Muscle layer of duodenum (tissue), 2 donors: ENCODE data around the gene JUP.

ENCODE experiments used
- H3K27ac ChIP-seq: one replicate; pipeline ENCODE4 v1.7.0; 2013; ENCODE audit warnings: mild to moderate bottlenecking, low read length
- H3K27me3 ChIP-seq: one replicate; pipeline ENCODE4 v1.7.0; 2013; ENCODE audit warnings: low read depth, mild to moderate bottlenecking, control low read depth, low read length
- H3K36me3 ChIP-seq, 2 donors: one replicate each; pipeline ENCODE4 v1.7.0; 2013; ENCODE audit warnings: low read length in 2 of 2, control low read depth in 1 of 2, mild to moderate bottlenecking in 1 of 2; ENCODE audit not compliant: insufficient read depth in 2 of 2, control insufficient read depth in 1 of 2
- H3K4me1 ChIP-seq, 2 donors: one replicate each; pipeline ENCODE4 v1.7.0; 2013; ENCODE audit warnings: low read length in 2 of 2, mild to moderate bottlenecking in 2 of 2, control low read depth in 1 of 2, moderate library complexity in 1 of 2; ENCODE audit not compliant: insufficient read depth in 2 of 2, control insufficient read depth in 1 of 2
- H3K4me3 ChIP-seq, 2 donors: one replicate each; pipeline ENCODE4 v1.7.0; 2013; ENCODE audit warnings: low read length in 2 of 2, low read depth in 1 of 2, mild to moderate bottlenecking in 1 of 2
- H3K9me3 ChIP-seq, 2 donors: one replicate each; pipeline ENCODE4 v1.7.0; 2013; ENCODE audit warnings: low read length in 2 of 2, control low read depth in 1 of 2, mild to moderate bottlenecking in 1 of 2; ENCODE audit not compliant: control insufficient read depth in 1 of 2
- donor health status: healthy.

JUP gene

GRCh38 chr17:41818024-41818423 is 31.5 kb upstream of the JUP start:
- Histone ChIP-seq H3K36me3 (peaks cover 0 to 6% of the 10 kb centered on the region in 2 donors), H3K4me3 (no peak overlapping the region), H3K27ac (no peak overlapping the region), H3K4me1 (peaks cover 0 to 8% of the 10 kb centered on the region in 2 donors), H3K9me3 (no peaks in the 10 kb centered on the region), H3K27me3 (peaks cover 4% of the 10 kb centered on the region)

- peaks cover 0 to 6% of the 10 kb centered on the region in 2 donors for H3K36me3 ChIP-seq
- peaks cover 0 to 14% of the 10 kb centered on the region in 2 donors for H3K4me1 ChIP-seq
- no peak overlapping the region for H3K4me3 ChIP-seq
- no peak overlapping the region for H3K27ac ChIP-seq
- H3K9me3 ChIP-seq, result no peaks in the 10 kb centered on the region
- H3K27me3 ChIP-seq, result peaks cover 4% of the 10 kb centered on the region
These were observed 30.3 kb upstream of the JUP start for GRCh38 chr17:41816637-41817320.

DNA sequence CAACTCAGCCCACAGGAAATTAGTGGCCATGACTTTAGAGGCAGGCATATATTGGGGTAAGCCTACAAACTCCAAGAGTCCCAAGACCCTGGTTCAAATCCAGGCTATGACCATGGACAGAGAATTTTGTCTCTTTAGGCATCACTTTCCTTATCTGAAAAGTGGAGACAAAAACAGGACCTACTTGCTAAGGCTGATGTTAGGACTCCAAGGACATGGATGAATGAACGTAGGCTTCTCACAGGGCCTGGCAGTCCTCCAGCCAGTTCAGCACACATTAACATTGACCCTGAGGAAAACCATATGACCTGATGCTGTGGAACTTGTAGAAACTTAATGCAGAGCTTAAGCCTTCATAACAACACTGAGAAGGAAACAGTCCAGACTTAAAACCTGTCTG is 27.7 kb upstream of the JUP start:
- H3K27me3 ChIP-seq, result peaks cover 4% of the 10 kb centered on the region
- H3K27ac ChIP-seq, result no peak overlapping the region
- no peak overlapping the region for H3K4me3 ChIP-seq

GRCh38 chr17:41813699-41814124 is 27.2 kb upstream of the JUP start:
- peaks cover 0 to 6% of the 10 kb centered on the region in 2 donors for H3K36me3 ChIP-seq
- no peaks in the 10 kb centered on the region for H3K9me3 ChIP-seq
- H3K27me3 ChIP-seq, result peaks cover 4% of the 10 kb centered on the region
- peaks cover 0 to 31% of the 10 kb centered on the region in 2 donors for H3K4me1 ChIP-seq
- H3K4me3 ChIP-seq, result peak overlapping the region; percentile 60 to 90
- H3K27ac ChIP-seq, result no peak overlapping the region

More for the DNA sequence above, 27.7 kb upstream of the JUP start:
- peaks cover 0 to 6% of the 10 kb centered on the region in 2 donors for H3K36me3 ChIP-seq
- H3K9me3 ChIP-seq, result no peaks in the 10 kb centered on the region
- H3K4me1 ChIP-seq, result peaks cover 0 to 31% of the 10 kb centered on the region in 2 donors

- peaks cover 0 to 31% of the 10 kb centered on the region in 2 donors for H3K4me1 ChIP-seq
- H3K27ac ChIP-seq, result peak overlapping the region; percentile 51
- no peaks in the 10 kb centered on the region for H3K9me3 ChIP-seq
- H3K27me3 ChIP-seq, result peaks cover 4% of the 10 kb centered on the region
- H3K4me3 ChIP-seq, result peak overlapping the region; percentile 60 to 90
- peaks cover 0 to 5% of the 10 kb centered on the region in 2 donors for H3K36me3 ChIP-seq
These were observed 26.7 kb upstream of the JUP start for GRCh38 chr17:41813152-41813680.

GRCh38 chr17:41812381-41813151 is 26.1 kb upstream of the JUP start, which contains the start of gene FKBP10:
FKBP10 (plus strand) TSS chr17:41813004; CDS start chr17:41813035, 31 bp downstream.
- peak within 1 kb of the TSS; percentile 81 to 90 for H3K4me3 ChIP-seq
- H3K4me1 ChIP-seq, result peaks cover 0 to 31% of the 10 kb centered on the region in 2 donors
- peaks cover 0 to 4% of the 10 kb centered on the region in 2 donors for H3K36me3 ChIP-seq
- no peaks in the 10 kb centered on the region for H3K9me3 ChIP-seq
- peak within 1 kb of the TSS; percentile 51 for H3K27ac ChIP-seq
- peaks cover 4% of the 10 kb centered on the region for H3K27me3 ChIP-seq

DNA sequence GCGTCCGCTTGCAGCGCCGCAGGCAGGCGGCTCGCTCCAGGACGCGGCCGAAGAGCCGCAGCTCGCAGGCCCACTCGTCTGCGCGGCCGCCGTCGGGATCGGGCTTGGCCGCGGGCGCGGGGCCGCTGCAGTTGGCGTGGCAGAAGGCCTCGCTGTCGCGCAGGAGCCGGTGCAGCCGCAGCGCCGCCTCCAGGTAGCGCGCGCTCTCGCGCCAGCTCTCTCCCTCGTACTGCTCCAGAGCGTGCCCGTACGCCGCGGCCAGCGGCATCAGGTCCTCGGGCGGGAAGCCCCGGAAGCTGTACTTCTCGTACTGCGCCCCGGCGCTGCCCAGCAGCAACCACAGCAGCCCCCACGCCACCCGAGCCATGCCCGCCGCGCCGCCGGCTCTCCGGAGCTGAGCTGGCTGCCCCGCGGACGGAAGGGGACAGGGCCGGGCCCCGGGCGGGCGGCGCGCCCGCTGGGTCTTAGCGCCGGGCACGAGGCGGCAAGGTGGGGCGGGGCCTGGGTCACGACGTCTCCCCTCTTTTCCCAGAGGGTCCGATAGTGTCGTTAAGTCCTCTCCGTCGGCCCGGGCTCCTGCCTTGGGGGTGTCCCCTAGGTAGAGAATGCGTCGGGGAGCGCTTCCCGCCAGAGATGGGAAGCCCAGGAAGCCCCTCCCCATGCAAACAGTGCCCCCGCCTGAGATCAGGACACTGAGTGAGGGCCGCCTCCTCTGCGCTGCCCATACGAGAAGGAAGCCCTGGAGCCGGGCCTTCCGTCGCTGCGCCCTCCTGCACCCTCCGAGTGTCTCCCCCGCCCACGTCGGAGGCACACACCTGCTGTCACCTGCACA is 25.3 kb upstream of the JUP start, which contains the start of gene P3H4:
TSS of gene P3H4 (minus strand) at position 401 of the 832 bp plus-strand sequence. CDS start at position 367, 34 bp downstream.
- Histone ChIP-seq H3K4me1 (peaks cover 0 to 31% of the 10 kb centered on the region in 2 donors), H3K36me3 (peaks cover 0 to 9% of the 10 kb centered on the region in 2 donors), H3K9me3 (no peaks in the 10 kb centered on the region), H3K4me3 (peak within 1 kb of the TSS; percentile 81 to 90), H3K27ac (no peak within 1 kb of the TSS), H3K27me3 (peaks cover 4% of the 10 kb centered on the region)

- H3K9me3 ChIP-seq, result no peaks in the 10 kb centered on the region
- peaks cover 4% of the 10 kb centered on the region for H3K27me3 ChIP-seq
- H3K4me1 ChIP-seq, result peaks cover 0 to 31% of the 10 kb centered on the region in 2 donors
- H3K4me3 ChIP-seq, result peak overlapping the region; percentile 81 to 90
- peaks cover 0 to 15% of the 10 kb centered on the region in 2 donors for H3K36me3 ChIP-seq
- no peak overlapping the region for H3K27ac ChIP-seq
These were observed 24.4 kb upstream of the JUP start for GRCh38 chr17:41810659-41811548.

GRCh38 chr17:41806685-41807445 is 20.4 kb upstream of the JUP start:
- Histone ChIP-seq H3K27ac (no peak overlapping the region), H3K27me3 (no peaks in the 10 kb centered on the region), H3K36me3 (peaks cover 0 to 18% of the 10 kb centered on the region in 2 donors), H3K4me3 (no peak overlapping the region), H3K9me3 (no peaks in the 10 kb centered on the region), H3K4me1 (peaks cover 0 to 18% of the 10 kb centered on the region in 2 donors)
